ENCODE data around the gene HRH1.

DNA sequence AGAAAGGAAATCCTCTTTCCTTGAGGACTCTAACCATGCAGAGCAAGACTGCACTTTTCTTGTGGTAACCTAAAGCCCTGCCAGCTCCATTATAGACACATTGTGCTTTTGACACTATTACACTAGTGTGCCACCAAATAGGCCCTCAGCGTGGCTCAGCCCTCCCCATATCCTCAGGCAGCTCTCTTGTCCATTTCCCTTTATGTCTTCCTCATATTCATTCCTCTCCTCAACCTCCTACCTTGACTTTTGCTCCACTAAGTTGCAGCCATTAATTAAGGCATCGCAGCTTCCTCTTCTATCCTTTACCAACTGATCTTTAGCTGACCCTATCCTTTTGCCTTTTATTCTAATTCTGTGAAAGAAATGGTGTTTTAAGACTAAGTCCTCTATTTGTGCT is 121.6 kb downstream of the HRH1 start:
- TF ChIP-seq, protein P1, sequence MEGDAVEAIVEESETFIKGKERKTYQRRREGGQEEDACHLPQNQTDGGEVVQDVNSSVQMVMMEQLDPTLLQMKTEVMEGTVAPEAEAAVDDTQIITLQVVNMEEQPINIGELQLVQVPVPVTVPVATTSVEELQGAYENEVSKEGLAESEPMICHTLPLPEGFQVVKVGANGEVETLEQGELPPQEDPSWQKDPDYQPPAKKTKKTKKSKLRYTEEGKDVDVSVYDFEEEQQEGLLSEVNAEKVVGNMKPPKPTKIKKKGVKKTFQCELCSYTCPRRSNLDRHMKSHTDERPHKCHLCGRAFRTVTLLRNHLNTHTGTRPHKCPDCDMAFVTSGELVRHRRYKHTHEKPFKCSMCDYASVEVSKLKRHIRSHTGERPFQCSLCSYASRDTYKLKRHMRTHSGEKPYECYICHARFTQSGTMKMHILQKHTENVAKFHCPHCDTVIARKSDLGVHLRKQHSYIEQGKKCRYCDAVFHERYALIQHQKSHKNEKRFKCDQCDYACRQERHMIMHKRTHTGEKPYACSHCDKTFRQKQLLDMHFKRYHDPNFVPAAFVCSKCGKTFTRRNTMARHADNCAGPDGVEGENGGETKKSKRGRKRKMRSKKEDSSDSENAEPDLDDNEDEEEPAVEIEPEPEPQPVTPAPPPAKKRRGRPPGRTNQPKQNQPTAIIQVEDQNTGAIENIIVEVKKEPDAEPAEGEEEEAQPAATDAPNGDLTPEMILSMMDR (conservative IDR thresholded peaks at IDR 0.05 in 1 of 2, IDR thresholded peaks at IDR 0.05 in 1 of 2; ENCODE audit: extremely low read depth in 1 of 2, insufficient read depth in 1 of 2, low read depth in 1 of 2, low read length in 2 of 2): no peak
- no peak for TF ChIP-seq EZH2 (IDR thresholded peaks at IDR 0.05; ENCODE audit: borderline replicate concordance, low read length)
